Urinary bladder (tissue), 4 donors: ENCODE measurements around the gene SUGP2. TPM values are rescaled to one million over a fixed set of nuclear protein-coding genes. Genes with fewer than 3 reads are reported as not detected.

ENCODE experiments used
- DNase-seq: peaks from one replicate; pipeline ENCODE4 v3.0.0-alpha.2; 2015; ENCODE audit errors: extremely low spot score
- H3K27ac ChIP-seq: one replicate; pipeline ENCODE4 v1.5.1; 2013; ENCODE audit warnings: low read depth, mild to moderate bottlenecking, moderate library complexity
- H3K36me3 ChIP-seq: one replicate; pipeline ENCODE4 v1.6.1; 2013; ENCODE audit warnings: mild to moderate bottlenecking, moderate library complexity; ENCODE audit not compliant: insufficient read depth
- H3K4me1 ChIP-seq: one replicate; pipeline ENCODE4 v1.6.1; 2013; ENCODE audit warnings: mild to moderate bottlenecking, moderate library complexity; ENCODE audit not compliant: insufficient read depth
- H3K4me3 ChIP-seq: one replicate; pipeline ENCODE4 v1.5.1; 2013; ENCODE audit warnings: low read depth, low read length
- WGBS: extraction: QIAGEN DNeasy Blood & Tissue Kit; methylation state at CpG from one replicate; pipeline ENCODE4 v1.1.7; 2013; 5-methylcytosine and 5-hydroxymethylcytosine counted together
- polyA plus RNA-seq: library from polyadenylated mRNA; stranded (reverse); fragments of 200-250 nt; gene quantifications from one replicate; pipeline ENCODE4 v1.2.3, GENCODE V29; 2013
- total RNA-seq: library from RNA; depleted of rRNA; stranded (reverse); fragments of >200 nt; gene quantifications from one replicate; pipeline ENCODE4 v1.2.3, GENCODE V29; 2014
- donor health status: healthy with polysubstance abuse.
- donor health status: healthy.

SUGP2 gene
- total and polyA plus RNA-seq, 2 donors: 36.3 to 55.8 TPM

- Histone ChIP-seq H3K4me3 (peak overlapping the region; percentile 69), H3K36me3 (no peaks in the 10 kb centered on the region), H3K27ac (no peak overlapping the region), H3K4me1 (no peaks in the 10 kb centered on the region)
- 4% methylated on average over 25 of the region's 25 CpGs for WGBS
- no peak for DNase-seq
Observed at GRCh38 chr19:19064811-19065745, 31.8 kb upstream of the SUGP2 start.

GRCh38 chr19:19064098-19064722, 30.9 kb upstream of the SUGP2 start:
- 2% methylated on average over 29 of the region's 29 CpGs for WGBS
- DNase-seq: peak; percentile 33
- no peaks in the 10 kb centered on the region for H3K36me3 ChIP-seq

GRCh38 chr19:19063183-19064097, 30.1 kb upstream of the SUGP2 start, which contains the start of gene SLC25A42:
Gene SLC25A42, plus strand, starts transcription at chr19:19063994. Its CDS starts 32,131 bp downstream, at chr19:19096125.
- Histone ChIP-seq H3K4me3 (peak within 1 kb of the TSS; percentile 69), H3K36me3 (no peaks in the 10 kb centered on the region), H3K27ac (peak within 1 kb of the TSS; percentile 32), H3K4me1 (no peaks in the 10 kb centered on the region)
- DNase-seq: peak; percentile 99
- WGBS: 3% methylated on average over 77 of the region's 77 CpGs

More at GRCh38 chr19:19064098-19064722, 30.9 kb upstream of the SUGP2 start:
- H3K4me1 ChIP-seq: no peaks in the 10 kb centered on the region
- H3K4me3 ChIP-seq: peak overlapping the region; percentile 69
- peak overlapping the region; percentile 32 for H3K27ac ChIP-seq

GRCh38 chr19:19062454-19063182, 29.3 kb upstream of the SUGP2 start:
- H3K4me1 ChIP-seq: no peaks in the 10 kb centered on the region
- DNase-seq: no peak
- no peaks in the 10 kb centered on the region for H3K36me3 ChIP-seq
- 81% methylated on average over 4 of the region's 4 CpGs for WGBS
- no peak overlapping the region for H3K4me3 ChIP-seq
- H3K27ac ChIP-seq: no peak overlapping the region

- DNase-seq: no peak
- WGBS: 81% methylated on average over 8 of the region's 8 CpGs
Observed at GRCh38 chr19:19061506-19061905, 28.2 kb upstream of the SUGP2 start.

GRCh38 chr19:19059837-19060611, 26.7 kb upstream of the SUGP2 start:
- H3K4me1 ChIP-seq: no peaks in the 10 kb centered on the region
- no peaks in the 10 kb centered on the region for H3K36me3 ChIP-seq
- 86% methylated on average over 12 of the region's 12 CpGs for WGBS
- H3K4me3 ChIP-seq: no peak overlapping the region
- DNase-seq: no peak
- H3K27ac ChIP-seq: no peak overlapping the region

More at GRCh38 chr19:19061506-19061905, 28.2 kb upstream of the SUGP2 start:
- Histone ChIP-seq H3K4me3 (no peak overlapping the region), H3K36me3 (no peaks in the 10 kb centered on the region), H3K4me1 (no peaks in the 10 kb centered on the region), H3K27ac (no peak overlapping the region)

- H3K36me3 ChIP-seq: no peaks in the 10 kb centered on the region
- WGBS: 83% methylated on average over 17 of the region's 17 CpGs
Observed at GRCh38 chr19:19059018-19059836, 25.9 kb upstream of the SUGP2 start.

GRCh38 chr19:19057720-19058119, 24.4 kb upstream of the SUGP2 start:
- H3K4me1 ChIP-seq: no peaks in the 10 kb centered on the region
- 89% methylated on average over 7 of the region's 7 CpGs for WGBS
- no peak overlapping the region for H3K27ac ChIP-seq
- no peak for DNase-seq
- no peaks in the 10 kb centered on the region for H3K36me3 ChIP-seq
- no peak overlapping the region for H3K4me3 ChIP-seq

More at GRCh38 chr19:19059018-19059836, 25.9 kb upstream of the SUGP2 start:
- no peak overlapping the region for H3K27ac ChIP-seq
- DNase-seq: no peak
- no peaks in the 10 kb centered on the region for H3K4me1 ChIP-seq
- no peak overlapping the region for H3K4me3 ChIP-seq

- no peaks in the 10 kb centered on the region for H3K36me3 ChIP-seq
- no peaks in the 10 kb centered on the region for H3K4me1 ChIP-seq
- WGBS: 92% methylated on average over 13 of the region's 13 CpGs
- no peak overlapping the region for H3K4me3 ChIP-seq
- no peak overlapping the region for H3K27ac ChIP-seq
- no peak for DNase-seq
Observed at GRCh38 chr19:19057317-19057716, 24.0 kb upstream of the SUGP2 start.

GRCh38 chr19:19056636-19057275, 23.4 kb upstream of the SUGP2 start:
- H3K4me1 ChIP-seq: no peaks in the 10 kb centered on the region
- 81% methylated on average over 9 of the region's 9 CpGs for WGBS
- H3K4me3 ChIP-seq: no peak overlapping the region
- no peaks in the 10 kb centered on the region for H3K36me3 ChIP-seq
- H3K27ac ChIP-seq: no peak overlapping the region
- DNase-seq: no peak

- 95% methylated on average over 13 of the region's 13 CpGs for WGBS
- H3K4me3 ChIP-seq: no peak overlapping the region
- no peak for DNase-seq
- H3K36me3 ChIP-seq: no peaks in the 10 kb centered on the region
- H3K27ac ChIP-seq: no peak overlapping the region
- no peaks in the 10 kb centered on the region for H3K4me1 ChIP-seq
Observed at GRCh38 chr19:19055701-19056100, 22.4 kb upstream of the SUGP2 start.
